Measurements from ENCODE around the gene GALNT2. TPM values are rescaled to one million over a fixed set of nuclear protein-coding genes. Genes with fewer than 3 reads are reported as not detected.

Gene GALNT2
- total and polyA plus RNA-seq, 9 donors, result 38.6 to 142 (median 83.7) TPM

DNA sequence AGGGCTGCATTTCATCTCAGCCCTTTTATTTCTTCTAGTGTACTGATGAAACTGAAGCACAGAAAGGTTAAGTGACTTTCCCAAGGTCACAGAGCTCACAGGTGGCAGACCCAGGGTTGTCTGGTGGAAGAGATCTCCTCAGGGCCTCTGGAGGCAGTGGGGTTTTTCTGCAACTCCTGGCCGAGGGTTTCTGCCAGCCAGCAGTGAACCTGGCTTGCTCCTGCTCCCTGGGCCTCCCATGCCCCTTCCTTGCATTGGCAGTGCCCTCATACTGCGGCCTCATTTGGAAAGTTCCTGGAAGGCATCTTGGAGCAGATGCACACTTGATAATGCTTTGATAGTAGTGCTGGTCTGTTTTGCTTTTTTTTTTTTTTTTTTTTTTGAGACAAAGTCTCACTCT lies 7.7 kb downstream of the GALNT2 start:
- TF ChIP-seq, protein P1, sequence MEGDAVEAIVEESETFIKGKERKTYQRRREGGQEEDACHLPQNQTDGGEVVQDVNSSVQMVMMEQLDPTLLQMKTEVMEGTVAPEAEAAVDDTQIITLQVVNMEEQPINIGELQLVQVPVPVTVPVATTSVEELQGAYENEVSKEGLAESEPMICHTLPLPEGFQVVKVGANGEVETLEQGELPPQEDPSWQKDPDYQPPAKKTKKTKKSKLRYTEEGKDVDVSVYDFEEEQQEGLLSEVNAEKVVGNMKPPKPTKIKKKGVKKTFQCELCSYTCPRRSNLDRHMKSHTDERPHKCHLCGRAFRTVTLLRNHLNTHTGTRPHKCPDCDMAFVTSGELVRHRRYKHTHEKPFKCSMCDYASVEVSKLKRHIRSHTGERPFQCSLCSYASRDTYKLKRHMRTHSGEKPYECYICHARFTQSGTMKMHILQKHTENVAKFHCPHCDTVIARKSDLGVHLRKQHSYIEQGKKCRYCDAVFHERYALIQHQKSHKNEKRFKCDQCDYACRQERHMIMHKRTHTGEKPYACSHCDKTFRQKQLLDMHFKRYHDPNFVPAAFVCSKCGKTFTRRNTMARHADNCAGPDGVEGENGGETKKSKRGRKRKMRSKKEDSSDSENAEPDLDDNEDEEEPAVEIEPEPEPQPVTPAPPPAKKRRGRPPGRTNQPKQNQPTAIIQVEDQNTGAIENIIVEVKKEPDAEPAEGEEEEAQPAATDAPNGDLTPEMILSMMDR (IDR thresholded peaks at IDR 0.05), result no peak
- TF ChIP-seq EP300 (IDR thresholded peaks at IDR 0.05) (no peak), POLR2A (IDR thresholded peaks at IDR 0.05) (no peak)
- intact Hi-C loops (cut with DNase I), result no loop called here
- Histone ChIP-seq H3K36me3 (no peaks in the 10 kb centered on the region), H3K27me3 (no peaks in the 10 kb centered on the region), H3K4me1 (ENCODE audit: insufficient read depth) (peaks cover 19% of the 10 kb centered on the region), H3K27ac (no peak overlapping the region), H3K4me3 (no peak overlapping the region), H3K9me3 (no peaks in the 10 kb centered on the region)
- 68 to 82% (median 81%) methylated on average over 2 of the region's 2 CpGs for WGBS, 3 donors
- no peak for DNase-seq

- no peak for DNase-seq
- peaks cover 14% of the 10 kb centered on the region for H3K4me1 ChIP-seq (ENCODE audit: insufficient read depth)
- no peaks in the 10 kb centered on the region for H3K36me3 ChIP-seq
- H3K9me3 ChIP-seq, result no peaks in the 10 kb centered on the region
- no peak overlapping the region for H3K4me3 ChIP-seq
- no peak overlapping the region for H3K27ac ChIP-seq
- intact Hi-C loops (cut with DNase I), result no loop called here
- TF ChIP-seq, protein P1 (IDR thresholded peaks at IDR 0.05), result no peak
- TF ChIP-seq POLR2A (IDR thresholded peaks at IDR 0.05) (no peak), EP300 (IDR thresholded peaks at IDR 0.05) (no peak)
- no peaks in the 10 kb centered on the region for H3K27me3 ChIP-seq
- whole genome bisulfite sequencing, 3 donors, result 91 to 95% (median 95%) methylated on average over 7 of the region's 7 CpGs
Measured at GRCh38 chr1:230076121-230076520, 9.1 kb downstream of the GALNT2 start.

DNA sequence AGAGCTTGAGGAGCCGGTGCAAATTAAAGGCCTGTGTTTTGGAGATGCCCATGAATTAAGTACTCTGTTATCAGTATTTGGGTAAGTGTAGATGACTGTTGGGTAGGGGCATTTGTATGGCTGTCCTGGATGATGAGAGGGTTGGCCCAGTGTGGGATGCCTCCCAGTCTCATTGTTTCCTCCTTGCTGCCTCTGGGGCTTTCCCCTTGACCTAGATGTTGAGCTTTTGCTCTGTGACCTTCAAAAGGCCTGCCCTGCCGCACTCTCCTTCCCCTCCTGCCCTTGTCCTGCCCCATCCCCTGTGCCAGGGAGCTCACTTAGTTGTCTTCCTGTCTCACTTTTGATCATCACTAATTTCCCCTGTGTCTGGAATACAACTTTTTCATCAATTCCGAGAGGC lies 10.0 kb downstream of the GALNT2 start:
- H3K27ac ChIP-seq, result no peak overlapping the region
- H3K4me3 ChIP-seq, result no peak overlapping the region
- no peak for DNase-seq
- intact Hi-C loops (cut with DNase I), result no loop called here
- peaks cover 12% of the 10 kb centered on the region for H3K4me1 ChIP-seq (ENCODE audit: insufficient read depth)
- no peaks in the 10 kb centered on the region for H3K9me3 ChIP-seq
- TF ChIP-seq POLR2A (IDR thresholded peaks at IDR 0.05), result no peak
- TF ChIP-seq EP300 (IDR thresholded peaks at IDR 0.05), result no peak
- TF ChIP-seq, protein P1 (IDR thresholded peaks at IDR 0.05), result no peak
- WGBS, 3 donors, result 90 to 97% (median 94%) methylated on average over 3 of the region's 3 CpGs
- no peaks in the 10 kb centered on the region for H3K36me3 ChIP-seq
- no peaks in the 10 kb centered on the region for H3K27me3 ChIP-seq

DNA sequence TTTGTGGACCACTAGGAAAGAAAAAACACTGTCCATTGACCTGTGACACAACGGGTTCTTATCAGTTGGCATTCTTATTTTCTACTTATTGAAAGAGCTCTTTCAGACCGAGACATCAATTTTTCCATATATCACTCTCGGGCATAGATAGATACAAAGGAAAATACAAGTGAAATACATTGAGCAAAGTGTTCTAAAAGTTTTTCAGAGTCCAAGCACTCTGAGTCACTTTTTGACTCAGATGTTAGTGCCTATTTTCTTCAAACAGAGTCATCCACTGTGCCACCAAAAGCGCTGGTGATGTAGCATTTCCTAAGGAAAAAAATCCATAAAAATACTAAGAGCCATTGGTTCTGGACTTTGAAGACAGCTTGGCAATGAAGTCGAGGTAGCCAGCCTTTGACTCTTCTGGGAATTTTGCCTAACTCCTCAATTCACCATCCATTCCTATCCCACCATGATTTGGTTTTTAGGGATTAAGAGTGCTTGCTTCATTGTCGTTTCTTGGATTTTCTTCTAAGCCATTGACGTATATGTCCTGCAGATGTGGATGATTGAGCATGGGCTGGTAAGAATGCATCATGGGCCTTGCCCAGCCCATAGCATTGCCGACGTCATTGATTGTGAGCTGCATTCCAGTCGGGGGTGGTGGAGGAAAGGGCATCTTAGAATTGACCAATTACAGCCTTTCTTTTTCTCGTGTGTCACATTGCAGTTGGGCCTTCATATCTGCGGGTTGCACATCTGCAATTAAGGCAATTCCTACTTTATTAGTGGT lies 10.6 kb downstream of the GALNT2 start:
- DNase-seq, result no peak
- no peak overlapping the region for H3K27ac ChIP-seq
- WGBS, 3 donors, result 84 to 87% (median 84%) methylated on average over 12 of the region's 12 CpGs
- TF ChIP-seq, protein P1 (IDR thresholded peaks at IDR 0.05), result no peak
- TF ChIP-seq EP300 (IDR thresholded peaks at IDR 0.05) (no peak), POLR2A (IDR thresholded peaks at IDR 0.05) (no peak)
- H3K27me3 ChIP-seq, result no peaks in the 10 kb centered on the region
- no peak overlapping the region for H3K4me3 ChIP-seq
- H3K4me1 ChIP-seq (ENCODE audit: insufficient read depth), result peaks cover 9% of the 10 kb centered on the region
- intact Hi-C loops (cut with DNase I), result no loop called here
- H3K9me3 ChIP-seq, result no peaks in the 10 kb centered on the region
- no peaks in the 10 kb centered on the region for H3K36me3 ChIP-seq

Data from ovary (tissue), 9 donors.